ENCODE data around the gene NFKBIL1.
"Not testable (repeated sequence)": the region's sequence is repeated elsewhere in the genome, so short reads cannot be mapped to it uniquely, and the experiment has no call there.

NFKBIL1 gene, protein sequence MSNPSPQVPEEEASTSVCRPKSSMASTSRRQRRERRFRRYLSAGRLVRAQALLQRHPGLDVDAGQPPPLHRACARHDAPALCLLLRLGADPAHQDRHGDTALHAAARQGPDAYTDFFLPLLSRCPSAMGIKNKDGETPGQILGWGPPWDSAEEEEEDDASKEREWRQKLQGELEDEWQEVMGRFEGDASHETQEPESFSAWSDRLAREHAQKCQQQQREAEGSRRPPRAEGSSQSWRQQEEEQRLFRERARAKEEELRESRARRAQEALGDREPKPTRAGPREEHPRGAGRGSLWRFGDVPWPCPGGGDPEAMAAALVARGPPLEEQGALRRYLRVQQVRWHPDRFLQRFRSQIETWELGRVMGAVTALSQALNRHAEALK

DNA sequence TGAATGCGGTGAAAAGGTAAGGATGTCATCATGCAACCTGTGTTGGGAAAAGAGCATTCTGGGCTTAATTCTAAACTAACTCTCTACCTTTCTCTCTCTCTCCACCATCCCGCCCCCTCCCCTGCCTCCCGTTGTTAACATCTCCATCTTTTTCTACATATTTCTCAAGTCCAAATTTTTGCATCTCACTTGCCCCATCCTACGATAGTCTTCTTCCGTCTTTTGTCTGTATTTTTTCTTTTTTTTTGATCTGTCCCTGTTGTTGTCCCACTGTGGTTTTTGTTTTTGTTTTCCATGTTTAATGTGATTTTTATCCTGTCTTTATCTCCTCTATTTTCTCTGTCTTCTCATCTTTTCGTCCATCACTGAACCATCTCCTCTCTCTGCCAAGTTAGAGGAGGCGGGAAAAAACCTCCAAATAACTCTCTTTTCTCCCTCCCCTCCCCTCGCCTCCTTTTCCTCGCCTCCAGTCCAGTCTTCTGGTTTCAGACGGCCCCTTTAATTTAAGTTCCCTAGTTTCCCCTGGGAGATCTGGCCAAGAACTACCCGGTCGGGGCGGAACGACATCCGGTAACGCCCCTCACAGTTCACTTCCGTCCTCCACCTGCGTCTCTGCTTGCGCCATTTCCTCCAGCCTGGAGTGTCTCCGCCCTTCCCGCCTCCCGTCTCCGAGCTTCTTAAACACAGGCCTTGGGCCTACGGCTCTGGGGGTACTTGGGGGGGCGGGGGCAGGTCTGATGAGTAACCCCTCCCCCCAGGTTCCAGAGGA is at the start of gene NFKBIL1:
Gene NFKBIL1, plus strand, starts transcription at position 651 of the 769 bp plus-strand sequence. Its CDS starts 87 bp downstream, at position 738.
- peak; percentile 99 for DNase-seq

DNA sequence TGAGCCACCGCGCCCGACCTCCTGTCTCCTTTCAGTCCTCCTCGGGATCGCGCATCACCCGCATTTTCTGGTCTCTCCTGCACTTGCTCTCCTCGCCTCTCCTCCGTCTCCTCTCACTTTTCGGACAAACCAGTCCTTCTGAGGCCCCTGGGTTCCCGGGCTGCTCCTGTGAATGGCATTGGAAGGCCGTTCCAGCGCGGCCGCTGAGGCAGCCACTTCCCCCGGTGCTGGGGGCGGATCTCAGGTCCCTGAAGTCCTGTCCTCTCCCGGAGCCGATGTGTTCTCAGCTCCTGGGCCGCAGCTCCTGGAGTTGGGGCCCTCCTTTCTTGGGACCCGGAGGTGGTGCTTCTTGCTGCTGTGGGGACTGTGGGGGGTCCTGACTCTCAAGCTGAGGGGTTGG is 48.7 kb upstream of the NFKBIL1 start:
- no peak for DNase-seq

DNA sequence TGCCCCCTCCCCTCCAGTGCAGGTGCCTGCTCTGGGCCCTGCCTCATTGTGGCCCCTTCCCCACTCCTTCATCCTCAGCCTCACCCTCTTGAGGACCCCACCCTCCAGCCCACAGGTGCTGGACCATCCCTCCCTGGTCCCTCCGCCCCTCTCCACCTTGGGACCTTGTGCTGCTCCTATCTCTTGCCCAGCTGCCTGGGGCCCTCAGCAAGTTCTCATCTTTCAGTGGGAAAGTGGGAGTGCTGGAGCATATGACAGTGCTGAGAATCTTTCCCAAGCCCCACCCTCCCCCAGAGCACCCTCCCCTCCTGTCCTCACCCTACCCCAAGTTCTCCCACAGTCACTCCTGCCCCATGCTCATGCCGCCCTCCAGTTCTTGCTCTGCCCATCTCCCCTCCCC is 47.8 kb upstream of the NFKBIL1 start:
- DNase-seq: not testable (repeated sequence)

DNA sequence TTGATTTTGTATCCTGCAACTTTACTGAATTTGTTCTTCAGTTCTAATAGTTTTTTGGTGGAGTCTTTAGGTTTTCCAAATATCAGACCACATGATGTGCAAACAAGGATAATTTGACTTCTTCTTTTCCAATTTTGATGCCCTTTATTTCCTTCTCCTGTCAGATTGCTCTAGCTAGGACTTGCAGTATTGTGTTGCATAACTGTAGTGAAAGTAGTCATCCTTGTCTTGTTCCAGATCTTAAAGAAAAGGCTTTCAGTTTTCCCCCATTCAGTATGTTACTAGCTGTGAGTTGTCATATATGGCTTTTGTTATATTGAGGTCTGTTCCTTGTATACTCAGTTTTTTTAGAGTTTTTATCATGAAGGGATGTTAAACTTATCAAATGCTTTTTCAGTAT is 44.8 kb upstream of the NFKBIL1 start:
- DNase-seq: no peak

DNA sequence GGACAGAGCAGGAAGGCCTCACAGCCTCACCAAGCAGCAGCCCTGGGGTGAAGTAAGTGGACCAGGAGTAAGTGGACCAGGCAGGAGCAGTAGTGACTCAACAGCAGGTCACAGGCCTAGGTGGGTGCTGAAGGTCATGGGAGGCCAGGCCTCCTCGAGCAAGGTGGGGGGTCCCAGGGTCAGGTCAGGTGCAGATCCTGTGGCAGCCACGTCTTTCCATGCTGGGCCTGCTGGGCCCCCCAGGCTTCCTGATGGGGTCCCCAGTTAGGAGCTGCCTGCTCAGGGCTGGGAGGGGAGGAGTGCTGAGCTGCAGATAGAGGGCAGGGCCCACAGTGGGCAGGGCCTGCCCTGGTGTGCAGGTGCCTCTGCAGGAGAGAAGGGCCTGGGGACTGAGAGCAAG is 38.4 kb upstream of the NFKBIL1 start:
- DNase-seq: not testable (repeated sequence)

DNA sequence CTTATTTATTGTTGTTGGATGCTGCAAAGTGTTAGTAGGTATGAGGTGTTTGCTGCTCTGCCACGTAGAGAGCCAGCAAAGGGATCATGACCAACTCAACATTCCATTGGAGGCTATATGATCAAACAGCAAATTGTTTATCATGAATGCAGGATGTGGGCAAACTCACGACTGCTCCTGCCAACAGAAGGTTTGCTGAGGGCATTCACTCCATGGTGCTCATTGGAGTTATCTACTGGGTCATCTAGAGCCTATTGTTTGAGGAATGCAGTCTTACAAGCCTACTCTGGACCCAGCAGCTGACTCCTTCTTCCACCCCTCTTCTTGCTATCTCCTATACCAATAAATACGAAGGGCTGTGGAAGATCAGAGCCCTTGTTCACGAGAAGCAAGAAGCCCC is 37.4 kb upstream of the NFKBIL1 start:
- no peak for DNase-seq

DNA sequence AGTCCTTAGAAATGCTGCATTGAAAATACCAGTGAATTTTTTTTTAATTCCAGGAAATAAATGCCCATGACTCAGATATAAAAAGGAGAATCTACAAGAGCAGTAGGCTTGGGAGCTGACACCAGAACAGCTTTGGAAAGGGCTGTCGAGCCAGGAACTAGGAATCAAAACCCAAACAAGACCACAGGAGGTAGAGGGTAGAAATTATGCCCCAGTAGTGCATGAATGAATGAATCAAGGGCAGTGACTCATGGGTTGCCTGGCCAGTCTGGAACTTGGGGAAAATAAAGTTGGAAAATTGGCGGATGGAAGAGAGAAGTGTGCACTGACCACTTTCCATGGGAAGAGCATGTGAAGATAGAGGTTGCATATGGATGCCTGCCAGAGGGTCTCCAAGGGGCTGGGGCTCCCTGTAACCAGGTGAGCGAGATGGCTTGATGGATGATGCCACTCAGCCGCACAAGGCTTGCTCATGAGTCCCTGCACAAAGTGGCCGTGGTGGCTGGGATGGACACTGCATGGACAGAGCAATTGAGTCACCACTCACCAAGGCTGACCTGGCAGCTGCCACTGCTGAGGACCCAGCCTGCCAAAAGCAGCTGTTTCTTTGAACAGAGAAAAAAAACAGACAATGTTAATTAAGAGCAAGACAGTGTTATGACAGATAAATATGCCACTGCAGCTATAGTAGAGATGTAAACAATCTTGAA is 33.8 kb upstream of the NFKBIL1 start:
- no peak for DNase-seq

DNA sequence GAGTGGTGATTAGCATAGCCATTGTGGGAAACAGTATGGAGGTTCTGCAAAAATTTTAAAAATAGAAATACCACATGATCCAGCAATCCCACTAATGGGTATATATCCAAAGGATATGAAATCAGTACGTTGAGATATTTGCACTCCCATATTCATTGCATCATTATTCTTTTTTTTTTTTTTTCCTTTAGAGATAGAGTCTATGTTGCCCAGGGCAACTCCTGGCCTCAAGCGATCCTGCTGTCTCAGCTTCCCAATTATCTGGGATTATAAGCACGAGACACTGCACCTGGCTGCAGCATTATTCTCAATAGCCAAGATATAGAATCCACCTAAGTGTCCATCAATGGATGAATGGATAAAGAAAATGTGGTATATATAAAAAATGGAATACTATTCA is 25.6 kb upstream of the NFKBIL1 start:
- no peak for DNase-seq

DNA sequence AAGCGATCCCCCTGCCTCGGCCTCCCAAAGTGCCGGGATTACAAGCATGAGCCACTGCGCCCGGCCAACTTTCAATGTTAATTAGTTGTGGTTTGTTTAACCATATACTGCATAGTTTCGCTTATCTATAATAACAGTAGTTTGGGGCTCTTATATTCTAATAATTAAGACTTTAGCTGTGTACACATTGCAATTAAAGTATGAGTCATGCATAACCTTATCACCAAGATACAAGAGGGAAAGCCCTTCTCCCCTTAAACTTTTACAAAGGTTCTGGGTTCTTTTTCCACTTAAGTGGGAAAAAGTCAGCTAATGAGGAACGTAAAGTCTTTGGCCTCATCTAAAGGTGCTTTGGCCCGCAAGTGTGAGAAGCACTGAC is 21.9 kb upstream of the NFKBIL1 start:
- DNase-seq: no peak

DNA sequence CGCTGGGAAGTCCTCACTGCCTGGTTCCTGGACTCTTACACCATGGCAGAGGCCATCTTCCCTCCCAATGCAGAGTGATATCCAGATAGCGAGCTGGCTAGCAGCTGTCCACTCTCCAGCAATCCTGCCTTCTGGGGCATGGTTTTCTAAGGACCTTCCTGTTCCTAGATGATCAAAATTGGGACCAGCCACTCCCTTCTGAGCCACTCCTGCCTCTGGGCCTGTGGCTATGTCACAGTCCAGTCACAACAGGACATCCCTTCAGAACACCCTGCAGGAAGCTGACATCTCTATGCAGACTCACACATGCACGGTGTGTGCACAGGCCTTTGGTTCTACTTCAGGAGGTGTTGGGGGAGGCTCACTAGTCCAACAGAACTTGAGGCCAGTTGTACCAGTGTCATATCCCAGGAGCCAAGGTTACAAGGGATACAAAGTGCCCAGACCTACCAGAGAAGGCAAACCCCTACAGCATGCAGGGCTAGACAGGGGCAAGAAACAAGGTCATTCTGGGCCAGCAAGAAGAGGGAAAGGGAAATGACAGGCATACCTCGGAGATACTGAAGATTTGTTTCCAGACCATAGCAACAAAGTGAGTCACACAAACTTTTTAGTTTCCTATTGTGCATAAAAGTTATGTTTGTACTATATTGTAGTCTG is 21.3 kb upstream of the NFKBIL1 start:
- DNase-seq: no peak

DNA sequence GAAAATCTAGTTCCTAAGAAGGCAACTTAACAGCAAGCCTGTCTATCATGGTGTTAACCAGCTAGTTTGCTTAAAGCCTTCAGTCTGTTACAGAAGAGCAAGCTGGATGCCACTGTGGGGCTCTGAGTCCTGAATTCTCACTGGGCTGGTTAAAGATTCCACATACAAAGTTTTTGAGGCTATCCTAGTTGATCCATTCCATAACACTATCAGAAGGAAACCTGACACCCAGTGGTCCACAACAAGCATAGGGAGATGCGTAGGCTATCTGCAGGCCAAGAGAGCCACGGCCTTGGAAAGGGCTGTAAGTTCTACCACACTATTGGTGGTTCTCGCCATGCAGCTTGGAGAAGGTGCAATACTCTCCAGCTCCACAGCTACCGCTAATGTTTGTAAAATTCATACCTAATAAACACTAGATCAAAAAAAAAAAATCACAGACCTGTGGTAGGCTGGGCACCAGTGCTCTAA is 19.1 kb upstream of the NFKBIL1 start:
- DNase-seq: peak; percentile 30

DNA sequence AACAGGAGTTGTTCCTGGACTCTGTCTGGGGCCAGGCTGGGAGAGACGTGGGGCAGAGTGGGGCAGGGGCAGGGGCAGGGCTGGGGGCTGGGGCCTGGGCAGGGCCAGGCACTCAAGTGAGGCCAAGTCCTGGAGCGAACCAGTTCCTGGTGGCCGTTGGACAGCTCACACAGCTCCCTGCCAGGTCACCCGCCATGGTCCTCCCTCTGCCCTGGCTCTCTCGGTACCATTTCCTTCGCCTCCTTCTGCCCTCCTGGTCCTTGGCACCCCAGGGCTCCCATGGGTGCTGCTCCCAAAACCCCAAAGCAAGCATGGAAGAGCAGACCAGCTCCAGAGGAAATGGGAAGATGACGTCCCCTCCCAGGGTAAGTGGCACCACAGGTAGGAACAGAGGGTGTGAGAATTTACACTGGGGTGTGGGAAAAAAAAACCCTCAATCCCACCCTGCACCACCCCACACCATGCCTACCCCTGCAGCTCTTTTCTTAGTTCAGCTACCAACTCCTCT is 18.5 kb upstream of the NFKBIL1 start, which contains the start of gene MCCD1:
Gene MCCD1, plus strand, starts transcription at position 142 of the 508 bp plus-strand sequence. Its CDS starts 53 bp downstream, at position 195.
- no peak for DNase-seq

DNA sequence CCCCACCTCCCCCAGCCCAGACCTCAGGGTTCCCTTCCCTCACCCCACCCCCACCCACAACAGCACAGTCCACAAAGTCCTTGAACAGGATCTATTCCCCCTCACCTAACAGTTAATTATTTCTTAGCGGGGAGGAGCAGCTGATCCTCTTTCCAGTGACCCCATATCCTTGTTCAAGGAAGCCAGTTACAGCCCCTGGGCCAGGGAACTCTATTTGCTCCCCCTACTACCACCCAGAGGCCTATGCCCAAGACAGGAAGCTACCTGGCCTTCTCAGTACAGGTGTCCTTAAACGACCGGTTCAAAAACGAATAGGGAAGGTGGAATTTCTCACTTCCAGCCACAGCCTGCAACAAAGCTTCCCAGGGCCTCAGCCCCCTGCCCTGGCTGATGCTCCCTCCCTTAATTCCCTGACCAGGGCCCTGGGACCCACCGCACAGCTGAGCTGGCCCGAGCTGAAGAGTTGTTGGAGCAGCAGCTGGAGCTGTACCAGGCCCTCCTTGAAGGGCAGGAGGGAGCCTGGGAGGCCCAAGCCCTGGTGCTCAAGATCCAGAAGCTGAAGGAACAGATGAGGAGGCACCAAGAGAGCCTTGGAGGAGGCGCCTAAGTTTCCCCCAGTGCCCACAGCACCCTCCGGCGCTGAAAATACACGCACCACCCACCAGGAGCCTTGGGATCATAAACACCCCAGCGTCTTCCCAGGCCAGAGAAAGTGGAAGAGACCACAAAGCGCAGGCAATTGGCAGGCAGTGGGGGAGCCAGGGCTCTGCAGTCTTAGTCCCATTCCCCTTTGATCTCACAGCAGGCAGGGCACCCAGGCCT is 17.9 kb upstream of the NFKBIL1 start:
- peak; percentile 46 for DNase-seq

DNA sequence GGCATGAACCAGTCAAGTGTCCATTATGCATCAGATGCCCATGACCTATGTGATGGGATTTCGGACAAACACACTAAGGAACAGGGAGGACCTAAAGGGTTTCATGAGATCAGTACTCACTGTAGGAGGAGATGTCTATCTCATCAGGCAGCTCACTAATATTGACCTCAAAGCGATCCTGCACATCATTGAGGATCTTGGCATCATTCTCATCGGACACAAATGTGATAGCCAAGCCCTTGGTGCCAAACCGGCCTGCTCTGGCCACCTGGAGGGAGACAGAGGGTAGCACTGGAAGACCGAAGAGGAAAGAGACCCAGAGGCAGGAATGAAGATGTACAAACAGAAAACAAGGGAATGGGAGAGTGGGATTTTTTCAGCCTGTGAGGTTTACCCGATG is 16.7 kb upstream of the NFKBIL1 start:
- DNase-seq: no peak

DNA sequence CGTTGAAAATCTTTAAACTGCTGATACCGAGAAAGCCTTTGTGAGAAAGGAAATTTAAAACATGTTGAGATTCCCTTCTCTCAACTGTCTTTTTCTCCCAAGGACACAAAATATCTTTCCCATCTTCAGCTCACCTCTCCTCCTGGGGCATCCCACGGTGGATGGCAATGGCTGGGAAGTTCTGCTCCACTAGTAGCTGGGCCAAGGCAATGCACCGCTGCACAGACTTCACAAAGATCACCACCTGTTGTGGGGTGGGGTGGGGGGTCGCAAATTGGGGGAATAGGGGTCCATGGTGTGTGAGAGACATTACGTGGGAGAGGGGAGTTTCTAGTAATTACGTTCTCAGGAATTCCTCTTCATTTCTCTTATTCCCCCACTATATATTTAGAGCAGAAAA is 16.2 kb upstream of the NFKBIL1 start:
- DNase-seq: no peak

DNA sequence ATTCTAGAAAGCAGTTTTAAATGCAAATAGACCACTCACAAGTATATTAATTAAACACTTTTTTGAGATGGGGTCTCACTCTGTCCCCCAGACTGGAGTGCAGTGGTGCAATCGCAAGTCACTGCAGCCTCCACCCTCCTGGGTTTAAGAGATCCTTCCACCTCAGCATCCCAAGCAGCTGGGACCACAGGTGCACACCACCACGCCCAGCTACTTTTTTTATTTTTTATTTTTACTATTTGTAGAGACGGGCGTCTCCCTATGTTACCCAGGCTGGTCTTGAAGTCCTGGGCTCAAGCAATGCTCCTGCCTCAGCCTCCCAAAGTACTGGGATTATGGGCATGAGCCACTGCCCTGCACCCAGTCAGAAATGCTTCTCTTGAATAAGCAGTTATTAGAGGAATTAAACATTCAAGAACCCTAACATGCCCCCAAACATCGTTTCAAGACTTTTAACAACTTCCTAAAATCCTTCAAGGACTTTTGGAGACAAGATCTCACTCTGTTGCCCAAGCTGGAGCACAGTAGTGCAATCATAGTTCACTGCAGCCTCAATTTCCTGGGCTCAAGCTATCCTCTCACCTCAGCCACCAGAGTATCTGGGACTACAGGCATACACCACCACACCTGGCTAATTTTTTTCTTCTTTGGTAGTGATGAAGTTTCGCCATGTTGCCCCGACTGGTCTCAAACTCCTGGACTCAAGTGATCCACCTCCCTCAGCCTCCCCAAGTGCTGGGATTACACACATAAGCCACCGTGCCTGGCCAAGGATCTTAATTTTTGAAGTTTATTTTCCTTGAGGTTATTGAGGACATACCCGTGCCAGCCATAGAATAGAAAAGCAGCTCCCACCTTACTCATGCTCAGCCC is 15.4 kb upstream of the NFKBIL1 start:
- no peak for DNase-seq

DNA sequence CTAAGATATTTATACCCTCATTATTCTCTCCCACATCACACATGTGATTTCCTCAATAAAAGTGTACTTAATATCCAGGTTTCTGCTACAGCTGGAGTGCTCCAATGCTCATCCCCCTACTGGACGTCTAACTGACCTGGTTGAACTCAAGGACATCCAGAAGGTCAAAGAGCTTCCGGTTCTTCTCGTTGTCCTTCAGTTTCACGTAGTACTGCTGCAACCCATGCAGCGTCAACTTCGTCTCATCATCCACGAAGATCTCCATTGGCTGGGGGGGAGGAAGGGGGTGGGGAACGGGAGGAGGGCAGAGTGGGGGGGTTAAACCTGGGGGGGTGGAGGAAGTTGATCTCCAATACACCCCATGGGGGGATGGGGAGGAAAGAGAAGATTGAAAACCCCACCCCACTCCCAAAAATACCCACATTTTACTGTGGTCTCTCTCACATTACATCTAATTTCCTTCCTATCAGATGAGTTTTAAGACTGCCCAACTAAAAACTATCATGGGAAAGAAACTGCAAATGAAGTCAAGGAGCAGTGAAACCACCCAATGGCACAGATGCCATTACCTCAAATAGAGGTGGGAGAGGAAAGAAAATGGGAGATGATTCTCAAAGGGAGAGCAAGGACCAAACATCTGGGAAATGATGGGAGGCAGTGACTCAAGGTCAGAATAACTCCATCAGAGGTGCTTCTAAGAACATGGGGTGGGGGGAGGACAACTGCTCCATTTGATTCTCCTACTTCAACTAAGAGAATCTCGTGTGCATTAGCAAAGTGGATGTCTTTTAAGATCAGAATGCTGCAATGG is 14.6 kb upstream of the NFKBIL1 start:
- DNase-seq: no peak

DNA sequence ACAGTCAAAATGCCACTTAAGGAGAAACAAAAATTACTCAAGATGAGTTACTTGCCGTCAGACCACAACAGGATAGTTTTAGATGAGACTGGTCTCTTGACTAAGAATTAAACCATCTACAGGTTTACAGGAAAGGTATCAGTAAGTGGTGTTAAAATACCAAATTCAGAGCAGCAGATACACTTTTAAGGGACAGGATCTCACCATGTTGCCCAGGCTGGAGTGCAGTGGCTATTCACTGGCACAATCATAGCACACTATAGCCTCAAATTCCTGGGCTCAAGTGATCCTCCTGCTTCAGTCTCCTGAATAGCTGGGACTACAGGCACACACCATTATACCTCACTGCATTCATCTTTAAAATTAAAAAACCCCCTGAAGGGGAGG is 14.0 kb upstream of the NFKBIL1 start:
- no peak for DNase-seq

DNA sequence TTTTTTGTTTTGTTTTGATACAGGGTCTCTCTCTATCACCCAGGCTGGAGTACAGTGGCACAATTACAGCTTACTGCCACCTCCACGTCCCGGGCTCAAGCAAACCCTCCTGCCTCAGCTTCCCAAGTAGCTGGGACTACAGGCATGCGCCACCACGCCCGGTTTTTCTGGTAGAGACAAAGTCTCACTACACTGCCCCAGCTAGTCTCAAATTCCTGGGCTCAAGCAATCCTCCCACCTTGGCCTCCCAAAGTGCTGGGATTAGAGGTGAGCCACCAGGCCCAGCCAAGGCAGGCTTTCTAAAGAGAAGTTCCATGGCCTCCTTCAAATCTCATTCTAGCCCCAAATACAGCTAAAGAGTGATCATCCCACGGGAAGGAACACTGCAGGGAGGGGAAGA is 13.4 kb upstream of the NFKBIL1 start:
- no peak for DNase-seq

DNA sequence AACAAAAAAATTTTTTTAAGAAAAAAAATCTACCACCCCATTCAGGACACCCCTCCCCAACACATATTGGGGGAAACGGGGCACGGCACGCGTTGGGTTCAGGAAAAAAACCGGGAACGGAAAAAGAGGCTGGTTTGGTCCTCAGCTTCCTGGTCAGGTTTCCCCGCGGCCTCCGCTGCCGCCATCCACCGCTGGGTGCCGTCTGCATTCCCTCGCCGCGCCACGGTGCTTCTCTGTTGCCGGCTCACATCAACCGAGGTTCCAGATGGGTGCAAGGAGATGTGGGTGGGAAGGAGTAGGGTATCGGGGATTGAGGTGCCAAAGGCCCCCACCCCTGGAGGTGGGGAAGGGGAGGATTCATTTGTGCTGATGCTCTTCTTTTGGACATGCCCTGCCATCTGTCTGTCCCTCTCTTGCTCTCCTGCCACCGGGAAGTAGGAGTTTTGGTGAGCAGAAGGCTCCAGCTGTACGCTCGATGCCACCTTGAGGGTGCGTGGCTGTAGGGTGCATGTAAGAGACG is 12.8 kb upstream of the NFKBIL1 start:
- DNase-seq: no peak
